HCT116 (cell line): ENCODE measurements around the gene RPE65. TPM values are rescaled to one million over a fixed set of nuclear protein-coding genes. Genes with fewer than 3 reads are reported as not detected.
A peak's percentile ranks its signal among the peaks of the same experiment; 100 is the strongest.

Experiments used
- ATAC-seq: fragments of 200-7000 bp; cut with Tn5 transposase; 2 replicates; pipeline ENCODE4 v1.9.1; 2020; ENCODE audit warnings: mild to moderate bottlenecking, moderate library complexity
- BruUV-seq: library from RNA; stranded (reverse); fragments of 400-500 nt; replicated peaks from 2 replicates; lab custom pipeline; 2021; lab: Mats Ljungman, UMichigan
- CTCF ChIA-PET: fragments of 300-600 bp; sonication (Branson Sonifier 250); formaldehyde crosslinking; loops from one replicate; lab custom pipeline; 2021; ENCODE audit warnings: antibody characterized with exemption; lab: Charles Lee
- POLR2A ChIA-PET: fragments of 300-600, 350-600 bp; sonication (Branson Sonifier 250); formaldehyde crosslinking; loops from one replicate; lab custom pipeline; 2021; ENCODE audit warnings: antibody characterized with exemption; lab: Charles Lee
- RAD21 ChIA-PET, 2 experiments: fragments of 300-600 bp; sonication (Branson Sonifier 250); formaldehyde crosslinking; loops; one replicate each; lab custom pipeline; 2023; ENCODE audit warnings: low total read pairs in 2 of 2; ENCODE audit not compliant: uncharacterized antibody in 2 of 2, unreplicated experiment in 2 of 2, low non-redundant PET in 1 of 2; lab: Charles Lee
- DNase-seq: peaks from one replicate; pipeline ENCODE4 v3.0.0-alpha.2; 2010; ENCODE audit warnings: low read depth, low spot score
- H2AFZ ChIP-seq: fragments of 200-600 bp; shearing (Covaris generic), sonication (generic); 2 replicates; pipeline ENCODE4 v1.6.1; 2017; ENCODE audit warnings: low read depth, mixed run types, mixed read lengths, antibody characterized with exemption, low read length; ENCODE audit not compliant: poor library complexity, severe bottlenecking
- H3K27ac ChIP-seq: 2 replicates; pipeline ENCODE4 v1.5.1; 2012; ENCODE audit warnings: low read depth, low read length
- H3K27me3 ChIP-seq: fragments of 200-600 bp; sonication (generic); 2 replicates; pipeline ENCODE4 v1.6.1; 2016; ENCODE audit warnings: mixed run types, low read length, mixed read lengths; ENCODE audit not compliant: insufficient read depth
- H3K36me3 ChIP-seq, 2 experiments: fragments of 200-500 bp in 1 of 2; fragments of 200-600 bp in 1 of 2; sonication (Bioruptor generic) in 1 of 2; sonication (generic) in 1 of 2; 2 replicates each; pipeline versions ENCODE4 v1.5.1 to v1.6.1; 2014 to 2016; ENCODE audit warnings: low read length in 2 of 2, inconsistent platforms in 1 of 2, mixed read lengths in 1 of 2, mixed run types in 1 of 2; ENCODE audit not compliant: insufficient read depth in 2 of 2, control insufficient read depth in 1 of 2
- H3K4me1 ChIP-seq, 2 experiments: fragments of 200-600 bp in 1 of 2; sonication (generic) in 1 of 2; 2 replicates each; pipeline versions ENCODE4 v1.5.1 to v1.6.1; 2012 to 2017; ENCODE audit warnings: low read length in 2 of 2, inconsistent platforms in 1 of 2, mild to moderate bottlenecking in 1 of 2, mixed read lengths in 1 of 2, mixed run types in 1 of 2, moderate library complexity in 1 of 2; ENCODE audit not compliant: insufficient read depth in 2 of 2, control insufficient read depth in 1 of 2
- H3K4me2 ChIP-seq: fragments of 200-600 bp; sonication (generic); 2 replicates; pipeline ENCODE4 v1.6.1; 2017; ENCODE audit warnings: mixed run types, low read length, mixed read lengths
- H3K4me3 ChIP-seq, 2 experiments: fragments of 200-600 bp in 1 of 2; sonication (generic) in 1 of 2; replicated peaks in 1 of 2; 2 replicates each; pipeline ENCODE4 v1.5.1; 2011 to 2016; ENCODE audit warnings: low read length in 2 of 2, control low read depth in 1 of 2, low read depth in 1 of 2, mild to moderate bottlenecking in 1 of 2, mixed read lengths in 1 of 2, mixed run types in 1 of 2
- H3K79me2 ChIP-seq: fragments of 200-600 bp; sonication (generic); 2 replicates; pipeline ENCODE4 v1.6.1; 2017; ENCODE audit warnings: mild to moderate bottlenecking, mixed run types, low read length, moderate library complexity, mixed read lengths; ENCODE audit not compliant: insufficient read depth
- H3K9ac ChIP-seq: fragments of 200-600 bp; sonication (generic); 2 replicates; pipeline ENCODE4 v1.6.1; 2016; ENCODE audit warnings: low read length, mixed read lengths
- H3K9me2 ChIP-seq: fragments of 200-600 bp; sonication (generic), shearing (Covaris generic); 2 replicates; pipeline ENCODE4 v1.6.1; 2017; ENCODE audit warnings: mixed run types, mild to moderate bottlenecking, moderate library complexity; ENCODE audit not compliant: insufficient read depth
- H3K9me3 ChIP-seq, 2 experiments: fragments of 200-500 bp in 1 of 2; fragments of 200-600 bp in 1 of 2; sonication (Bioruptor generic) in 1 of 2; sonication (generic) in 1 of 2; 2 replicates each; pipeline ENCODE4 v1.6.1; 2014 to 2017; ENCODE audit warnings: low read length in 2 of 2, mixed read lengths in 2 of 2, inconsistent platforms in 1 of 2, low read depth in 1 of 2, mild to moderate bottlenecking in 1 of 2, mixed run types in 1 of 2, moderate library complexity in 1 of 2; ENCODE audit not compliant: control insufficient read depth in 1 of 2, insufficient read depth in 1 of 2
- H4K20me1 ChIP-seq: fragments of 200-600 bp; sonication (generic), shearing (Covaris generic); 2 replicates; pipeline ENCODE4 v1.6.1; 2017; ENCODE audit warnings: mixed run types, mild to moderate bottlenecking, moderate library complexity; ENCODE audit not compliant: insufficient read depth
- CEBPB ChIP-seq: IDR thresholded peaks from 2 replicates; pipeline ENCODE4 v1.6.1; 2012; ENCODE audit warnings: low read depth
- ELF1 ChIP-seq: IDR thresholded peaks from 2 replicates; pipeline ENCODE4 v1.6.1; 2012; ENCODE audit warnings: low read depth, borderline replicate concordance
- EZH2 ChIP-seq: fragments of 200-600 bp; sonication (generic); IDR thresholded peaks from 2 replicates; pipeline ENCODE4 v1.6.1; 2017; ENCODE audit warnings: antibody characterized with exemption, mixed run types
- FOSL1 ChIP-seq: IDR thresholded peaks from 2 replicates; pipeline ENCODE4 v1.6.1; 2012; ENCODE audit warnings: low read depth
- MAX ChIP-seq: IDR thresholded peaks from 2 replicates; pipeline ENCODE4 v1.6.1; 2012
- POLR2A ChIP-seq: IDR thresholded peaks from 2 replicates; pipeline ENCODE4 v1.7.0; 2011; ENCODE audit warnings: borderline replicate concordance; ENCODE audit not compliant: insufficient read depth, insufficient read length; ENCODE audit errors: extremely low read depth
- POLR2AphosphoS5 ChIP-seq: IDR thresholded peaks from 2 replicates; pipeline ENCODE4 v1.6.1; 2011; ENCODE audit warnings: mild to moderate bottlenecking, low read depth, low read length, moderate library complexity
- RAD21 ChIP-seq: IDR thresholded peaks from 2 replicates; pipeline ENCODE4 v1.6.1; 2012; ENCODE audit warnings: low read depth, mild to moderate bottlenecking
- REST ChIP-seq: IDR thresholded peaks from 2 replicates; pipeline ENCODE4 v1.6.1; 2012; ENCODE audit warnings: low read depth
- SIN3A ChIP-seq: IDR thresholded peaks from 2 replicates; pipeline ENCODE4 v1.6.1; 2012; ENCODE audit warnings: low read depth
- SP1 ChIP-seq: IDR thresholded peaks from 2 replicates; pipeline ENCODE4 v1.6.1; 2012; ENCODE audit warnings: low read depth
- YY1 ChIP-seq: IDR thresholded peaks from 2 replicates; pipeline ENCODE4 v1.6.1; 2011; ENCODE audit warnings: low read length, low read depth, moderate library complexity, mild to moderate bottlenecking; ENCODE audit not compliant: insufficient replicate concordance; ENCODE audit errors: extremely low read depth
- ZBTB33 ChIP-seq: IDR thresholded peaks from 2 replicates; pipeline ENCODE4 v1.6.1; 2011; ENCODE audit warnings: mild to moderate bottlenecking, low read length, moderate library complexity; ENCODE audit not compliant: insufficient replicate concordance; ENCODE audit errors: extremely low read depth
- ZFX ChIP-seq: fragments of 450-650 bp; IDR thresholded peaks from 2 replicates; pipeline ENCODE4 v1.6.1; 2017
- intact Hi-C: fragments of 100-400 bp; cut with micrococcal nuclease; formaldehyde crosslinking; loops from 2 replicates; pipeline ENCODE4 v1.10.0; 2022
- total RNA-seq: library from RNA; stranded (reverse); gene quantifications from one replicate; pipeline ENCODE4 v1.2.1, GENCODE V29; 2021; ENCODE audit not compliant: unreplicated experiment

The RPE65 gene
- total RNA-seq, 1 experiment from 2014 or later: not detected

GRCh38 chr1:68497358-68497698, 47.6 kb upstream of the RPE65 start:
- no peak for DNase-seq

DNA sequence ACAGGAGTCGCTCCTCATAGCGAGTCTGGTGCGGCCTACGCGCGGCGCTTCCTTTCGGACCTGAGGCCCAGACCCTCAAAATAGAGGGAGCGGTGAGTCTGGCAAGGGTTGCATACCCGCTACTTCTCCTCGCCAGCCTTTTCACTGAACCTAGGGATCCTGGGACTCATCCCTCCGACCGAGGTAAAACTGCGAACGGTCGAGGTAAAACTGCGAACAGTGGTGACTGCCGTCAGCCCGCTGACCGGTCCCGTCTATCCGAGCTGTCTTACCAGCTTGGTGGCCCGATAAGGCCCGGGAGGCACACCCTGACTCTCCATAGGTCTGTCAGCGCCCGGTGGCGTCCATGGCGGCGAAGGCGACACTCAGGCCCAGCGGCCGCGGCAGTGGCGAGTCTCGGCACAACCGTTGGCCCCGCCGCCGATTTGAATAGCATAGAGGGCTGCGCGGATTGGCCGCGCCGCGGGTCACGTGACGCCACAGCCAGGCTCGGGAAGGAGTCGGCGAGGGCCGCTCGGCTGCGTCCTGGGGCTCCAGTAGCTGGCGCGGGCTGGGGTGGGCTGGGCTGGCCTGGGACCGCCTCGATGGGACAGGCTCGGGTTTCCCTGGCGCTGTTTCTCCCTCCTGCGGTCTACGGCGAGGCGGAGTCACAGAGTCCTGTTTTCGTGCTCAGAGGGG, 47.1 kb upstream of the RPE65 start, which contains the start of gene DEPDC1:
Gene DEPDC1, minus strand, starts transcription at position 403 of the 678 bp plus-strand sequence. Its CDS starts 83 bp downstream, at position 320.
- Histone ChIP-seq H3K79me2 (peaks cover 50% of the 10 kb centered on the region), H3K9ac (peak within 1 kb of the TSS; percentile 97), H4K20me1 (no peaks in the 10 kb centered on the region), H2AFZ (peak within 1 kb of the TSS; percentile 72), H3K4me1 (peaks cover 7 to 17% of the 10 kb centered on the region in 2 experiments; a peak in 3 of 4 replicates), H3K4me2 (peak within 1 kb of the TSS; percentile 84), H3K27ac (peak within 1 kb of the TSS; percentile 81), H3K27me3 (no peaks in the 10 kb centered on the region), H3K9me3 (no peaks in the 10 kb centered on the region), H3K4me3 (peak within 1 kb of the TSS; percentile 86 to 95), H3K9me2 (no peaks in the 10 kb centered on the region), H3K36me3 (peaks cover 4 to 8% of the 10 kb centered on the region in 2 experiments; a peak in 2 of 4 replicates)
- POLR2A ChIA-PET: interaction anchor here (0.9 kb wide), 2 partner anchors 11 to 87 kb away, joined by 3 to 4 read pairs; no protein-coding TSS in a partner anchor
- RAD21 ChIA-PET: no interaction called here
- intact Hi-C loops: no loop called here
- TSS peak; percentile 72 for BruUV-seq
- DNase-seq: peak; percentile 90
- peak; percentile 98 for ATAC-seq
- CTCF ChIA-PET: no interaction called here
- peak; percentile 89 for TF ChIP-seq MAX
- TF ChIP-seq SIN3A: peak; percentile 99
- peak; percentile 67 for TF ChIP-seq POLR2A
- TF ChIP-seq POLR2AphosphoS5: peak; percentile 88
- no peak for TF ChIP-seq ZBTB33
- no peak for TF ChIP-seq FOSL1
- TF ChIP-seq RAD21: no peak
- TF ChIP-seq ELF1: no peak
- peak; percentile 77; the same call in 1 of the 2 replicates for TF ChIP-seq SP1
- no peak for TF ChIP-seq EZH2
- TF ChIP-seq REST: no peak

More at GRCh38 chr1:68497358-68497698, 47.6 kb upstream of the RPE65 start:
- intact Hi-C loops: no loop called here
- peak overlapping the region; percentile 86 to 95 for H3K4me3 ChIP-seq
- ChIA-PET POLR2A (interaction anchor here (0.9 kb wide), 2 partner anchors 11 to 86 kb away, joined by 3 to 4 read pairs; no protein-coding TSS in a partner anchor), CTCF (no interaction called here)
- no peaks in the 10 kb centered on the region for H3K9me3 ChIP-seq
- TF ChIP-seq EZH2 (no peak), POLR2A (no peak), CEBPB (no peak), RAD21 (no peak), YY1 (no peak), SP1 (no peak), ZFX (no peak)
- TF ChIP-seq, all 23 proteins: peak for 0
- Histone ChIP-seq H3K9ac (peak overlapping the region; percentile 97), H3K27ac (no peak overlapping the region), H3K27me3 (no peaks in the 10 kb centered on the region), H3K79me2 (peaks cover 45% of the 10 kb centered on the region), H3K36me3 (peaks cover 4 to 8% of the 10 kb centered on the region in 2 experiments; a peak in 2 of 4 replicates), H3K9me2 (no peaks in the 10 kb centered on the region), H4K20me1 (no peaks in the 10 kb centered on the region), H3K4me2 (peak overlapping the region; percentile 84), H3K4me1 (peaks cover 7 to 17% of the 10 kb centered on the region in 2 experiments; a peak in 3 of 4 replicates), H2AFZ (peak overlapping the region; percentile 72)
- RAD21 ChIA-PET: no interaction called here
- peak; percentile 15 for ATAC-seq
- BruUV-seq: TSS peak; percentile 50
